PC-9 (cell line): ENCODE measurements around the gene VPS8. TPM values are rescaled to one million over a fixed set of nuclear protein-coding genes. Genes with fewer than 3 reads are reported as not detected.

Experiments
- BruUV-seq: library from RNA; stranded (reverse); fragments of 400-500 nt; replicated peaks from 2 replicates; lab custom pipeline; 2021; lab: Mats Ljungman, UMichigan
- CTCF ChIA-PET: fragments of 300-600 bp; sonication (Branson Sonifier 250); formaldehyde crosslinking; loops from one replicate; lab custom pipeline; 2022; ENCODE audit warnings: antibody characterized with exemption; lab: Charles Lee
- POLR2A ChIA-PET: fragments of 300-600 bp; sonication (Branson Sonifier 250); formaldehyde crosslinking; loops from one replicate; lab custom pipeline; 2022; ENCODE audit warnings: antibody characterized with exemption; ENCODE audit not compliant: unreplicated experiment; lab: Charles Lee
- DNase-seq, 2 experiments: peaks; one replicate each; pipeline versions ENCODE4 v3.0.0 to v3.0.0-alpha.2; 2015 to 2022; ENCODE audit warnings: mixed read lengths in 1 of 2
- H2AFZ ChIP-seq: fragments of 200-600 bp; sonication (generic); 2 replicates; pipeline ENCODE4 v1.8.1; 2017; ENCODE audit warnings: antibody characterized with exemption
- H3F3A ChIP-seq: fragments of 200-600 bp; sonication (generic); 2 replicates; pipeline ENCODE4 v1.8.1; 2017; ENCODE audit warnings: antibody characterized with exemption, mild to moderate bottlenecking, low read depth; ENCODE audit not compliant: insufficient read depth
- H3K27ac ChIP-seq: fragments of 200-600 bp; sonication (generic); 2 replicates; pipeline ENCODE4 v1.6.1; 2016; ENCODE audit warnings: mixed run types
- H3K27me3 ChIP-seq: fragments of 200-600 bp; sonication (generic); 2 replicates; pipeline ENCODE4 v1.6.1; 2016; ENCODE audit warnings: low read depth, mixed run types; ENCODE audit not compliant: insufficient read depth
- H3K36me3 ChIP-seq: fragments of 200-600 bp; sonication (generic); 2 replicates; pipeline ENCODE4 v1.6.1; 2016; ENCODE audit warnings: low read depth, mixed run types
- H3K4me1 ChIP-seq: fragments of 200-600 bp; sonication (generic); replicated peaks from 2 replicates; pipeline ENCODE4 v1.6.1; 2016; ENCODE audit warnings: mixed run types; ENCODE audit not compliant: insufficient read depth
- H3K4me2 ChIP-seq: fragments of 200-600 bp; sonication (generic); 2 replicates; pipeline ENCODE4 v1.6.1; 2017; ENCODE audit warnings: mixed run types
- H3K4me3 ChIP-seq: fragments of 200-600 bp; sonication (generic); 2 replicates; pipeline ENCODE4 v1.6.1; 2016; ENCODE audit warnings: mixed run types
- H3K79me2 ChIP-seq: fragments of 200-600 bp; sonication (generic); 2 replicates; pipeline ENCODE4 v1.6.1; 2017; ENCODE audit warnings: low read depth, mixed run types
- H3K9me2 ChIP-seq: fragments of 200-600 bp; sonication (generic); 2 replicates; pipeline ENCODE4 v1.8.1; 2017; ENCODE audit warnings: mild to moderate bottlenecking; ENCODE audit not compliant: insufficient read depth
- H3K9me3 ChIP-seq: fragments of 200-600 bp; sonication (generic); 2 replicates; pipeline ENCODE4 v1.8.1; 2016; ENCODE audit warnings: low read depth; ENCODE audit not compliant: insufficient read depth
- H4K20me1 ChIP-seq: fragments of 200-600 bp; sonication (generic); 2 replicates; pipeline ENCODE4 v1.8.1; 2017; ENCODE audit not compliant: insufficient read depth
- EZH2 ChIP-seq: fragments of 200-600 bp; sonication (generic); IDR thresholded peaks from 2 replicates; pipeline ENCODE4 v1.8.0; 2017; ENCODE audit warnings: antibody characterized with exemption, low read depth
- intact Hi-C: fragments of 100-400 bp; cut with micrococcal nuclease; formaldehyde crosslinking; loops from one replicate; pipeline ENCODE4 v1.10.0; 2022; ENCODE audit not compliant: unreplicated experiment
- total RNA-seq: library from RNA; stranded (reverse); gene quantifications from 2 replicates; pipeline ENCODE4 v1.2.3, GENCODE V29; 2021
- TF ChIP-seq, protein P1 (sequence below): fragments of 200-600 bp; sonication (generic); conservative IDR thresholded peaks from 2 replicates; pipeline ENCODE4 v1.6.1; 2017; ENCODE audit warnings: mixed run types, antibody characterized with exemption, mild to moderate bottlenecking, moderate library complexity

VPS8 gene
- total RNA-seq, 1 experiment from 2014 or later = 80.8 TPM

DNA sequence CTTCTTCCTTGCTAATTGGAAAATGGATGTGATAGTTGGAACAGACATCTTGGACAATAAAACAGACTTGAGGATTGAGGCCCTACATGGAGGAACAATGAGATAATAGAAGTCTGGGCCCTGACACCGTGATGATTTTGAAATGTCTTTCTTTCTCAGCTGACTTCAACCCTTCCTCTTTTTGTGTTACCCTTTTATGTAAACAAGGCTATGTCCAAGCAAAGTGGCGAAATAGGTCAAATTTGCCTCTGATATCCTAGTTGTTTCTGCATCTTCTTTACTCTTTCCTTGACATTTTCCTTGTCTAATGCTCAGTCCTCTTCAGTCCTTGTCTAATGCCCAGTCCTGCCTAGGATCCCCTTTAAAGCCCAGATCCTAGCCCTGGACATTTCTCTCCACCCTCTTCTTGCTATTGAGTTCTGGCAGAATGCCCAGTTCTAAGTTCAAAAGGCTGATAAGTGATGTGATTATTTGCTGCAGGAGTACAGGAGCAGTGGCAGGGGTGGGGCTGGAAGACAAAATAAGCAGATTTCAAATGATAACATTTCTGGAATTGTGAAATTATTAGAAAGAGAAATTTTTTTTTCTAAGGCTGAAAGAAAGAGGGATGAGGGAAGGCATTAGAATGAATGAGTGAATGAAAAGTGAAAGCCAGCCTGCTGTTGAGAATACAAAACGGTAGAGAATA lies 6.5 kb upstream of the VPS8 start:
- Histone ChIP-seq H3K9me3 (no peaks in the 10 kb centered on the region), H3K4me2 (no peak overlapping the region), H3K4me1 (peaks cover 10% of the 10 kb centered on the region; the same call in 1 of the 2 replicates), H4K20me1 (no peaks in the 10 kb centered on the region), H2AFZ (no peak overlapping the region), H3K9me2 (no peaks in the 10 kb centered on the region), H3K27ac (no peak overlapping the region), H3K36me3 (no peaks in the 10 kb centered on the region), H3K27me3 (peaks cover 7% of the 10 kb centered on the region; the same call in 1 of the 2 replicates), H3F3A (no peaks in the 10 kb centered on the region; the same call in 1 of the 2 replicates), H3K79me2 (no peaks in the 10 kb centered on the region), H3K4me3 (no peak overlapping the region)
- CTCF ChIA-PET = interaction anchor here (0.6 kb wide), 1 partner anchor 26 kb away, joined by 3 read pairs; no protein-coding TSS in a partner anchor
- no peak for DNase-seq
- POLR2A ChIA-PET = interaction anchor here (0.7 kb wide), 1 partner anchor 65 kb away, joined by 4 read pairs; no protein-coding TSS in a partner anchor
- BruUV-seq = no TSS peak
- intact Hi-C loops = no loop called here
- TF ChIP-seq, protein P1, sequence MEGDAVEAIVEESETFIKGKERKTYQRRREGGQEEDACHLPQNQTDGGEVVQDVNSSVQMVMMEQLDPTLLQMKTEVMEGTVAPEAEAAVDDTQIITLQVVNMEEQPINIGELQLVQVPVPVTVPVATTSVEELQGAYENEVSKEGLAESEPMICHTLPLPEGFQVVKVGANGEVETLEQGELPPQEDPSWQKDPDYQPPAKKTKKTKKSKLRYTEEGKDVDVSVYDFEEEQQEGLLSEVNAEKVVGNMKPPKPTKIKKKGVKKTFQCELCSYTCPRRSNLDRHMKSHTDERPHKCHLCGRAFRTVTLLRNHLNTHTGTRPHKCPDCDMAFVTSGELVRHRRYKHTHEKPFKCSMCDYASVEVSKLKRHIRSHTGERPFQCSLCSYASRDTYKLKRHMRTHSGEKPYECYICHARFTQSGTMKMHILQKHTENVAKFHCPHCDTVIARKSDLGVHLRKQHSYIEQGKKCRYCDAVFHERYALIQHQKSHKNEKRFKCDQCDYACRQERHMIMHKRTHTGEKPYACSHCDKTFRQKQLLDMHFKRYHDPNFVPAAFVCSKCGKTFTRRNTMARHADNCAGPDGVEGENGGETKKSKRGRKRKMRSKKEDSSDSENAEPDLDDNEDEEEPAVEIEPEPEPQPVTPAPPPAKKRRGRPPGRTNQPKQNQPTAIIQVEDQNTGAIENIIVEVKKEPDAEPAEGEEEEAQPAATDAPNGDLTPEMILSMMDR = no peak
- TF ChIP-seq EZH2 = no peak

DNA sequence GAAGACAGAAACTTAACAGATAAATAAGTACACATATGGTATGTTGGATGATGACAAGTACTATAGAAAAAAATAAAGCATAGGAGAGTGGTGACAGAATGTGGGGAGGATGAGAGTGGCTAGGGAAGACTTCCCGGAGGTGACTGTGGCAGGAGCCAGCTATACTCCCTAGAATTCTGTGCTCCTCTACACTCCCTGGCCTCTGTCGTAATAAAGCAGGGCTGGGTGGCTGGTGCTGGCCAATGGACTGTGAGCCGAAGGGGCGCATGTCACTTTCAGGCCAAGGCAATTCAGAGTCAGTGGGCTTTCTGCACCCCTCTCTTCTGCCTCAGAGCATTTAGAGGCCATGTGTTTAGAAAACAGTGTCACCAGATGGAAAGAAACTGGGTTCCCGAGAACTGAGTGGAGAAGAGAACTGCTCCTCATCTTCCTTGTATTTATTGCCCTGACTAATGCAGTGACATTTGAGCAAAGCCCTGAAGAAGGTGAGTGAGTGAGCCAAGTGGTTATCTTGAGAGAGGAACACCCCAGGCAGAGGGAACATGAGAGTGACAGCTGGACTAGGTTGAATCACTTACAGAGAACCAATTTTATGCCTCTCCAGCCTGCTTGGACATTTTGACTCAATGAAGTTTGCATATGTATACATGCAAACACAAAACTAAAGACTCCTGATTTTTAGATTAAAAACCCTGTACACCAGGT lies 5.2 kb upstream of the VPS8 start:
- no peak overlapping the region for H3K4me2 ChIP-seq
- no peaks in the 10 kb centered on the region for H3K9me2 ChIP-seq
- no peaks in the 10 kb centered on the region for H4K20me1 ChIP-seq
- intact Hi-C loops = no loop called here
- H3K27me3 ChIP-seq = no peaks in the 10 kb centered on the region
- CTCF ChIA-PET = no interaction called here
- POLR2A ChIA-PET = no interaction called here
- no peak for TF ChIP-seq EZH2
- TF ChIP-seq, protein P1 = no peak
- H3K4me1 ChIP-seq = peaks cover 14% of the 10 kb centered on the region
- no peaks in the 10 kb centered on the region for H3K36me3 ChIP-seq
- H3K4me3 ChIP-seq = no peak overlapping the region
- no peaks in the 10 kb centered on the region for H3K79me2 ChIP-seq
- H3F3A ChIP-seq = no peaks in the 10 kb centered on the region; the same call in 1 of the 2 replicates
- BruUV-seq = no TSS peak
- no peak for DNase-seq
- no peaks in the 10 kb centered on the region for H3K9me3 ChIP-seq
- no peak overlapping the region for H3K27ac ChIP-seq
- H2AFZ ChIP-seq = no peak overlapping the region

DNA sequence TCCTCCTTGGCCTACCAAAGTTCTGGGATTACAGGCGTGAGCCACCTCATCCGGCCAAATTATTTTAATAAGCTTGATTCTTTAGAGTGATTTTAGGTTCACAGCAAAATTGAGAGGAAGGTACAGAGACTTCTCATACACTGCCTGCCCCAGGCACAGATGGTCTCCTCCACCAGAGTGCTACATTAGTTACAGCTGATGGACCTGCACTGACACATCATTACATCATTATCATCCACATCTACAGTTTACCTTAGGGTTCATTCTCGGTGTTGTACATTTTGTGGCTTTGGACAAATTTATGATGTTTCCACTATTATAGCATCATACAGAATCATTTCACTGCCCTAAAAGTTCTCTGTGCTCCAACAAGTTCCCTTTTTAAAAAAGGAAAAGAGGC lies 4.4 kb upstream of the VPS8 start:
- no peak overlapping the region for H3K4me2 ChIP-seq
- no peak overlapping the region for H3K4me3 ChIP-seq
- no peaks in the 10 kb centered on the region for H4K20me1 ChIP-seq
- H2AFZ ChIP-seq = no peak overlapping the region
- H3K36me3 ChIP-seq = no peaks in the 10 kb centered on the region
- TF ChIP-seq, protein P1 = no peak
- TF ChIP-seq EZH2 = no peak
- H3K9me3 ChIP-seq = no peaks in the 10 kb centered on the region
- DNase-seq = no peak
- peaks cover 4% of the 10 kb centered on the region; the same call in 1 of the 2 replicates for H3K79me2 ChIP-seq
- BruUV-seq = no TSS peak
- intact Hi-C loops = no loop called here
- ChIA-PET POLR2A (interaction anchor here (0.7 kb wide), 1 partner anchor 779 kb away, joined by 3 read pairs; no protein-coding TSS in a partner anchor), CTCF (no interaction called here)
- no peaks in the 10 kb centered on the region; the same call in 1 of the 2 replicates for H3F3A ChIP-seq
- H3K27me3 ChIP-seq = no peaks in the 10 kb centered on the region
- H3K4me1 ChIP-seq = peaks cover 14% of the 10 kb centered on the region
- no peaks in the 10 kb centered on the region for H3K9me2 ChIP-seq
- no peak overlapping the region for H3K27ac ChIP-seq
